ENCODE data around the gene DCAF6. TPM values are rescaled to one million over a fixed set of nuclear protein-coding genes. Genes with fewer than 3 reads are reported as not detected.

DCAF6 gene
- total RNA-seq, 2 experiments from 2014 or later = 23.2 to 30.6 TPM

- no peak overlapping the region for H3K4me2 ChIP-seq (ENCODE audit: low read length)
- H2AFZ ChIP-seq (ENCODE audit: low read length) = no peak overlapping the region
- no peaks in the 10 kb centered on the region for H4K20me1 ChIP-seq (ENCODE audit: insufficient read depth, low read length)
- no peaks in the 10 kb centered on the region for H3K9me2 ChIP-seq (ENCODE audit: insufficient read depth, low read length)
- H3K9me3 ChIP-seq (ENCODE audit: low read length) = no peaks in the 10 kb centered on the region
- no peak overlapping the region for H3K4me3 ChIP-seq (ENCODE audit: low read depth, low read length, poor library complexity, severe bottlenecking)
- BruUV-seq (replicated peaks) = no TSS peak
- no peaks in the 10 kb centered on the region for H3K4me1 ChIP-seq (ENCODE audit: insufficient read depth, low read length, poor library complexity, severe bottlenecking)
- H3K79me2 ChIP-seq (ENCODE audit: insufficient read depth, low read depth, low read length) = no peaks in the 10 kb centered on the region
- DNase-seq (ENCODE audit: low spot score) = no peak
- intact Hi-C loops (cut with micrococcal nuclease; ENCODE audit: unreplicated experiment) = loop anchor here (5.0 to 10.0 kb wide), 3 partner anchors 179 to 364 kb away; no protein-coding TSS in a partner anchor
- H3K27ac ChIP-seq (ENCODE audit: low read depth, low read length, poor library complexity, severe bottlenecking) = no peak overlapping the region
- H3K36me3 ChIP-seq (ENCODE audit: insufficient read depth, low read length) = peaks cover 7% of the 10 kb centered on the region
- ChIA-PET POLR2A (interaction anchor here (0.5 to 1.2 kb wide), 4 partner anchors 18 to 69 kb away, joined by 3 to 5 read pairs (median 4); no protein-coding TSS in a partner anchor), CTCF (ENCODE audit: unreplicated experiment) (interaction anchor here (0.9 to 1.1 kb wide), 2 partner anchors 147 to 313 kb away, joined by 3 read pairs; no protein-coding TSS in a partner anchor)
- TF ChIP-seq CTCF (conservative IDR thresholded peaks at IDR 0.05; ENCODE audit: low read length) (no peak), EZH2phosphoT487 (IDR thresholded peaks at IDR 0.05; ENCODE audit: borderline replicate concordance, low read depth, low read length) (no peak)
Measured at GRCh38 chr1:168081373-168082007, 145.0 kb downstream of the DCAF6 start.

- Histone ChIP-seq H3K27ac (ENCODE audit: low read depth, low read length, poor library complexity, severe bottlenecking) (no peak overlapping the region), H3K36me3 (ENCODE audit: insufficient read depth, low read length) (no peaks in the 10 kb centered on the region; the same call in 1 of the 2 replicates), H2AFZ (ENCODE audit: low read length) (no peak overlapping the region), H3K4me1 (ENCODE audit: insufficient read depth, low read length, poor library complexity, severe bottlenecking) (no peaks in the 10 kb centered on the region), H4K20me1 (ENCODE audit: insufficient read depth, low read length) (no peaks in the 10 kb centered on the region), H3K9me3 (ENCODE audit: low read length) (no peaks in the 10 kb centered on the region), H3K79me2 (ENCODE audit: insufficient read depth, low read depth, low read length) (no peaks in the 10 kb centered on the region), H3K9me2 (ENCODE audit: insufficient read depth, low read length) (no peaks in the 10 kb centered on the region), H3K4me2 (ENCODE audit: low read length) (no peak overlapping the region), H3K4me3 (ENCODE audit: low read depth, low read length, poor library complexity, severe bottlenecking) (no peak overlapping the region)
- peak; percentile 78 for DNase-seq (ENCODE audit: low spot score)
- TF ChIP-seq CTCF (conservative IDR thresholded peaks at IDR 0.05; ENCODE audit: low read length) = peak; percentile 90
- TF ChIP-seq EZH2phosphoT487 (IDR thresholded peaks at IDR 0.05; ENCODE audit: borderline replicate concordance, low read depth, low read length) = no peak
- no TSS peak for BruUV-seq (replicated peaks)
- POLR2A ChIA-PET = interaction anchor here (0.5 to 1.2 kb wide), 5 partner anchors 18 to 70 kb away, joined by 3 to 5 read pairs (median 4); no protein-coding TSS in a partner anchor
- intact Hi-C loops (cut with micrococcal nuclease; ENCODE audit: unreplicated experiment) = loop anchor here (5.0 to 10.0 kb wide), 3 partner anchors 180 to 365 kb away; no protein-coding TSS in a partner anchor
- CTCF ChIA-PET (ENCODE audit: unreplicated experiment) = interaction anchor here (0.7 to 1.1 kb wide), 3 partner anchors 24 to 314 kb away, joined by 3 to 4 read pairs (median 3); no protein-coding TSS in a partner anchor
Measured at GRCh38 chr1:168082008-168082876, 145.8 kb downstream of the DCAF6 start.
